Liver (tissue), 3 donors: Measurements from ENCODE around the gene TBX5.

ENCODE experiments used
- RAD21 ChIP-seq, 2 donors: IDR thresholded peaks; 2 replicates each; pipeline ENCODE4 v1.6.1; 2016; ENCODE audit warnings: antibody characterized with exemption in 2 of 2, mild to moderate bottlenecking in 2 of 2
- REST ChIP-seq: IDR thresholded peaks from 2 replicates; pipeline ENCODE4 v1.6.1; 2016; ENCODE audit warnings: antibody characterized with exemption, mild to moderate bottlenecking
- TF ChIP-seq, protein P1 (sequence below): fragments of 150-350 bp; IDR thresholded peaks from 2 replicates; pipeline ENCODE4 v1.5.1; 2017; ENCODE audit warnings: improper control_type of control experiment, low read depth, low read length; ENCODE audit not compliant: missing input control
- donor health status: healthy.
- donor health status: healthy.

- TF ChIP-seq, protein P1, sequence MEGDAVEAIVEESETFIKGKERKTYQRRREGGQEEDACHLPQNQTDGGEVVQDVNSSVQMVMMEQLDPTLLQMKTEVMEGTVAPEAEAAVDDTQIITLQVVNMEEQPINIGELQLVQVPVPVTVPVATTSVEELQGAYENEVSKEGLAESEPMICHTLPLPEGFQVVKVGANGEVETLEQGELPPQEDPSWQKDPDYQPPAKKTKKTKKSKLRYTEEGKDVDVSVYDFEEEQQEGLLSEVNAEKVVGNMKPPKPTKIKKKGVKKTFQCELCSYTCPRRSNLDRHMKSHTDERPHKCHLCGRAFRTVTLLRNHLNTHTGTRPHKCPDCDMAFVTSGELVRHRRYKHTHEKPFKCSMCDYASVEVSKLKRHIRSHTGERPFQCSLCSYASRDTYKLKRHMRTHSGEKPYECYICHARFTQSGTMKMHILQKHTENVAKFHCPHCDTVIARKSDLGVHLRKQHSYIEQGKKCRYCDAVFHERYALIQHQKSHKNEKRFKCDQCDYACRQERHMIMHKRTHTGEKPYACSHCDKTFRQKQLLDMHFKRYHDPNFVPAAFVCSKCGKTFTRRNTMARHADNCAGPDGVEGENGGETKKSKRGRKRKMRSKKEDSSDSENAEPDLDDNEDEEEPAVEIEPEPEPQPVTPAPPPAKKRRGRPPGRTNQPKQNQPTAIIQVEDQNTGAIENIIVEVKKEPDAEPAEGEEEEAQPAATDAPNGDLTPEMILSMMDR: no peak
- TF ChIP-seq REST (no peak), RAD21 (IDR thresholded peaks at IDR 0.05) (no peak)
These were observed 8.3 kb upstream of the TBX5 start for GRCh38 chr12:114414031-114414865.
